ENCODE measurements around the gene NFIX.

Gene NFIX

GRCh38 chr19:13117772-13118423 lies 122.6 kb downstream of the NFIX start, which contains the start of gene NACC1:
NACC1 (plus strand) TSS chr19:13118264; CDS start chr19:13135208, 16,944 bp downstream.
- ATAC-seq (ENCODE audit: insufficient read depth, low read depth) (peak; percentile 83), DNase-seq (peak; percentile 92)
- H3K4me2 ChIP-seq (ENCODE audit: insufficient read depth, low read length): peak within 1 kb of the TSS; percentile 95
- no peaks in the 10 kb centered on the region for H3K9me3 ChIP-seq (ENCODE audit: insufficient read depth, low read length, severe bottlenecking)
- no peaks in the 10 kb centered on the region for H3K27me3 ChIP-seq (ENCODE audit: insufficient read depth, low read length, poor library complexity)
- H3K36me3 ChIP-seq (ENCODE audit: insufficient read depth, low read length): peaks cover 54% of the 10 kb centered on the region
- H4K20me1 ChIP-seq (ENCODE audit: insufficient read depth, low read length): peaks cover 41% of the 10 kb centered on the region
- H2AFZ ChIP-seq (ENCODE audit: low read depth, low read length): peak within 1 kb of the TSS; percentile 67
- peaks cover 68% of the 10 kb centered on the region for H3K79me2 ChIP-seq (ENCODE audit: insufficient read depth, low read length)
- peak within 1 kb of the TSS; percentile 72 to 99 for H3K4me3 ChIP-seq (ENCODE audit: low read depth in 1 of 2, low read length in 2 of 2)
- peak within 1 kb of the TSS; percentile 95 for H3K9ac ChIP-seq (ENCODE audit: low read depth, low read length)
- TF ChIP-seq, protein P1, sequence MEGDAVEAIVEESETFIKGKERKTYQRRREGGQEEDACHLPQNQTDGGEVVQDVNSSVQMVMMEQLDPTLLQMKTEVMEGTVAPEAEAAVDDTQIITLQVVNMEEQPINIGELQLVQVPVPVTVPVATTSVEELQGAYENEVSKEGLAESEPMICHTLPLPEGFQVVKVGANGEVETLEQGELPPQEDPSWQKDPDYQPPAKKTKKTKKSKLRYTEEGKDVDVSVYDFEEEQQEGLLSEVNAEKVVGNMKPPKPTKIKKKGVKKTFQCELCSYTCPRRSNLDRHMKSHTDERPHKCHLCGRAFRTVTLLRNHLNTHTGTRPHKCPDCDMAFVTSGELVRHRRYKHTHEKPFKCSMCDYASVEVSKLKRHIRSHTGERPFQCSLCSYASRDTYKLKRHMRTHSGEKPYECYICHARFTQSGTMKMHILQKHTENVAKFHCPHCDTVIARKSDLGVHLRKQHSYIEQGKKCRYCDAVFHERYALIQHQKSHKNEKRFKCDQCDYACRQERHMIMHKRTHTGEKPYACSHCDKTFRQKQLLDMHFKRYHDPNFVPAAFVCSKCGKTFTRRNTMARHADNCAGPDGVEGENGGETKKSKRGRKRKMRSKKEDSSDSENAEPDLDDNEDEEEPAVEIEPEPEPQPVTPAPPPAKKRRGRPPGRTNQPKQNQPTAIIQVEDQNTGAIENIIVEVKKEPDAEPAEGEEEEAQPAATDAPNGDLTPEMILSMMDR (IDR thresholded peaks at IDR 0.05; ENCODE audit: borderline replicate concordance, extremely low read depth, low read length, poor library complexity, severe bottlenecking): no peak
- TF ChIP-seq EZH2 (IDR thresholded peaks at IDR 0.05; ENCODE audit: borderline replicate concordance, low read depth, low read length, severe bottlenecking): no peak
- peak within 1 kb of the TSS; percentile 83 for H3K27ac ChIP-seq (ENCODE audit: low read length)
- peaks cover 51% of the 10 kb centered on the region for H3K4me1 ChIP-seq (ENCODE audit: insufficient read depth, low read length)

DNA sequence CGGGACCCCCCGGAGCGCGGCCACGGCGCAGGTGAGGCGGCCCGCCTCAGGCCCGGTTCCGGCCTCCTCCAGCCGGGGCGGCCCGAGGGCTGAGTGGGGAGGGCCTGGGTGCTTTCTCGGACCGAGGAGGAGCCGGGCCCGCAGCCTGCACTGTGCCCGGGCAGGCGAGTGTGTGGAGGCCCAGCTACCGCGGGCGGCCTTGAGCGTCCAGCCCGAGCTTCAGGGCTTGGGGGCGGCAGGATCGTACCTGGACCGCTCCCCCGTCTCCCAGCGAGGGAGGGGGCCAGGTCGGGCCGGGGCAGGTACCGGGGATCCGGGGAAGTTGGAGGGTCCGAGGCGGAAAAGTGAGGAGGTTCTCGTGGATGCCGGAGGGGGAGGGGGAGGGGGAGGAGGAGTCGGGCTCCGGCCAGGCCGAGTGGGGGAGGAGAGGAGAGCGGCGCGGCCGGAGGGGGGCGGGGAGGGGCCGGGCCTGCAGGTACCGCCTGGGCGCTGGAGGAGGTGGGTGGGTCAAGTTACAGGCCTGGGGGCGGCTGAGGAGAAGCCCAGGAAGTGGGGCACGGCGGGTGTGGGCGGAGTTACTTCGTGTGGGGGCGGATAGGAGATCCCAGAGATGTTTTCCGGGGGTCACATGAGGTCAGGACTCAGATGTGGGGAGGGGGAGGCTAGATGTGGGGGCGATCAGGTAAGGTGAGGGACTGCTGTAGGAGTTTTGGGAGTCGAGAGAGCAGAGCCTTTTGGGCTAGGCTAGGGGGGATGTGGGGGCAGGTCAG lies 123.3 kb downstream of the NFIX start:
- peaks cover 49% of the 10 kb centered on the region for H4K20me1 ChIP-seq (ENCODE audit: insufficient read depth, low read length)
- H3K4me2 ChIP-seq (ENCODE audit: insufficient read depth, low read length): peak overlapping the region; percentile 88
- peaks cover 76% of the 10 kb centered on the region for H3K79me2 ChIP-seq (ENCODE audit: insufficient read depth, low read length)
- no peaks in the 10 kb centered on the region for H3K9me3 ChIP-seq (ENCODE audit: insufficient read depth, low read length, severe bottlenecking)
- peak; percentile 78 for DNase-seq
- TF ChIP-seq, protein P1 (IDR thresholded peaks at IDR 0.05; ENCODE audit: borderline replicate concordance, extremely low read depth, low read length, poor library complexity, severe bottlenecking): no peak
- no peak for TF ChIP-seq EZH2 (IDR thresholded peaks at IDR 0.05; ENCODE audit: borderline replicate concordance, low read depth, low read length, severe bottlenecking)
- peaks cover 51% of the 10 kb centered on the region for H3K4me1 ChIP-seq (ENCODE audit: insufficient read depth, low read length)
- peak overlapping the region; percentile 72 to 99 for H3K4me3 ChIP-seq (ENCODE audit: low read depth in 1 of 2, low read length in 2 of 2)
- peak overlapping the region; percentile 95 for H3K9ac ChIP-seq (ENCODE audit: low read depth, low read length)
- ATAC-seq (ENCODE audit: insufficient read depth, low read depth): peak; percentile 48
- peak overlapping the region; percentile 83 for H3K27ac ChIP-seq (ENCODE audit: low read length)
- peak overlapping the region; percentile 61 for H2AFZ ChIP-seq (ENCODE audit: low read depth, low read length)
- H3K27me3 ChIP-seq (ENCODE audit: insufficient read depth, low read length, poor library complexity): no peaks in the 10 kb centered on the region
- peaks cover 54% of the 10 kb centered on the region for H3K36me3 ChIP-seq (ENCODE audit: insufficient read depth, low read length)

DNA sequence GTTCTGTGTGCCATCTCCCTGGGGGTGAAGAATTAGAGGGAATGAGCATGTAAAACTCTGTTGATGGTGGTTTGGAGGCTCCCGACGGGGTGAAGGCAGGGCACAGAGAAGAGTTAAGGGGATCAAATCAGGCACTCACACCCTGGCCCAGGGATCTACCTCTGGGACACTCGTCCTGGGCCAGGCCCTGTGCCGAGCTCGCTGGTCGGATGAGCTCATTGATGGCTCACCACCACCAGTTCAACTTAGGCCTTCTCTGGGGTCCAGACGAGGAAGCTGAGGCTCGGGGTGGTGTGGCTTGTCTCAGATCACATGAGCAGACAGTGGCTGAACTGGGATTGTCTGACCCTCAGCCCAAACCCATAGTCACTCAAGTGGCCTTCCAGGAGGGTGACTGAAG lies 124.4 kb downstream of the NFIX start:
- no peak for DNase-seq
- H2AFZ ChIP-seq (ENCODE audit: low read depth, low read length): no peak overlapping the region
- H4K20me1 ChIP-seq (ENCODE audit: insufficient read depth, low read length): peaks cover 56% of the 10 kb centered on the region
- H3K9ac ChIP-seq (ENCODE audit: low read depth, low read length): peak overlapping the region; percentile 95
- peak overlapping the region in 1 of 2 experiments; percentile 72; a peak in 3 of 4 replicates for H3K4me3 ChIP-seq (ENCODE audit: low read depth in 1 of 2, low read length in 2 of 2)
- no peaks in the 10 kb centered on the region for H3K9me3 ChIP-seq (ENCODE audit: insufficient read depth, low read length, severe bottlenecking)
- H3K4me1 ChIP-seq (ENCODE audit: insufficient read depth, low read length): peaks cover 50% of the 10 kb centered on the region
- H3K36me3 ChIP-seq (ENCODE audit: insufficient read depth, low read length): peaks cover 56% of the 10 kb centered on the region
- no peak for ATAC-seq (ENCODE audit: insufficient read depth, low read depth)
- H3K27ac ChIP-seq (ENCODE audit: low read length): peak overlapping the region; percentile 60
- H3K79me2 ChIP-seq (ENCODE audit: insufficient read depth, low read length): peaks cover 85% of the 10 kb centered on the region
- TF ChIP-seq EZH2 (IDR thresholded peaks at IDR 0.05; ENCODE audit: borderline replicate concordance, low read depth, low read length, severe bottlenecking): no peak
- TF ChIP-seq, protein P1 (IDR thresholded peaks at IDR 0.05; ENCODE audit: borderline replicate concordance, extremely low read depth, low read length, poor library complexity, severe bottlenecking): no peak
- no peaks in the 10 kb centered on the region for H3K27me3 ChIP-seq (ENCODE audit: insufficient read depth, low read length, poor library complexity)
- peak overlapping the region; percentile 88 for H3K4me2 ChIP-seq (ENCODE audit: insufficient read depth, low read length)
